A673 (cell line): ENCODE measurements around the gene ADRA2A. TPM values are rescaled to one million over a fixed set of nuclear protein-coding genes. Genes with fewer than 3 reads are reported as not detected.

Experiments
- BruUV-seq: library from RNA; stranded (reverse); fragments of 400-500 nt; replicated peaks from 2 replicates; lab custom pipeline; 2021; lab: Mats Ljungman, UMichigan
- CTCF ChIA-PET: fragments of 300-600 bp; sonication (Branson Sonifier 250); formaldehyde crosslinking; loops from one replicate; lab custom pipeline; 2022; ENCODE audit warnings: antibody characterized with exemption; lab: Charles Lee
- POLR2A ChIA-PET: fragments of 300-600 bp; sonication (Branson Sonifier 250); formaldehyde crosslinking; loops from one replicate; lab custom pipeline; 2022; ENCODE audit warnings: antibody characterized with exemption; ENCODE audit not compliant: low non-redundant PET; lab: Charles Lee
- DNase-seq: peaks from one replicate; pipeline ENCODE4 v3.0.0-alpha.2; 2015; ENCODE audit warnings: low spot score
- H3K27ac ChIP-seq: fragments of 200-600 bp; sonication (generic); 2 replicates; pipeline ENCODE4 v1.5.1; 2016; ENCODE audit warnings: mixed run types, low read depth, mild to moderate bottlenecking, mixed read lengths, antibody characterized with exemption, low read length; ENCODE audit not compliant: poor library complexity, severe bottlenecking
- H3K27me3 ChIP-seq: fragments of 200-600 bp; sonication (generic); replicated peaks from 2 replicates; pipeline ENCODE4 v1.6.1; 2017; ENCODE audit warnings: mixed run types, low read depth, mild to moderate bottlenecking, mixed read lengths, antibody characterized with exemption, low read length; ENCODE audit not compliant: insufficient read depth, poor library complexity
- H3K36me3 ChIP-seq: fragments of 200-600 bp; sonication (generic); 2 replicates; pipeline ENCODE4 v1.6.1; 2016; ENCODE audit warnings: mixed run types, mild to moderate bottlenecking, mixed read lengths, antibody characterized with exemption, low read length; ENCODE audit not compliant: insufficient read depth, poor library complexity, severe bottlenecking
- H3K4me1 ChIP-seq: fragments of 200-600 bp; sonication (generic); 2 replicates; pipeline ENCODE4 v1.6.1; 2017; ENCODE audit warnings: mixed run types, mild to moderate bottlenecking, mixed read lengths, antibody characterized with exemption, low read length; ENCODE audit not compliant: insufficient read depth, poor library complexity, severe bottlenecking
- H3K4me3 ChIP-seq: fragments of 200-600 bp; sonication (generic); 2 replicates; pipeline ENCODE4 v1.5.1; 2016; ENCODE audit warnings: low read depth, mixed run types, mild to moderate bottlenecking, mixed read lengths, low read length; ENCODE audit not compliant: poor library complexity, severe bottlenecking
- H3K9me3 ChIP-seq: fragments of 200-600 bp; sonication (generic); 2 replicates; pipeline ENCODE4 v1.6.1; 2016; ENCODE audit warnings: mixed run types, low read depth, mild to moderate bottlenecking, mixed read lengths, antibody characterized with exemption, low read length; ENCODE audit not compliant: poor library complexity, severe bottlenecking
- CTCF ChIP-seq: fragments of 300-800, 200-600 bp; sonication (generic); conservative IDR thresholded peaks from 2 replicates; pipeline ENCODE4 v1.5.1; 2017; ENCODE audit warnings: low read depth, mild to moderate bottlenecking, antibody characterized with exemption, low read length, moderate library complexity, mixed read lengths
- EZH2 ChIP-seq: fragments of 200-600 bp; sonication (generic); IDR thresholded peaks from 2 replicates; pipeline ENCODE4 v1.6.1; 2017; ENCODE audit warnings: borderline replicate concordance, low read depth, mild to moderate bottlenecking, mixed read lengths, antibody characterized with exemption, low read length; ENCODE audit not compliant: poor library complexity, severe bottlenecking
- intact Hi-C: fragments of 100-400 bp; cut with micrococcal nuclease; formaldehyde crosslinking; loops from one replicate; pipeline ENCODE4 v1.10.0; 2022; ENCODE audit not compliant: unreplicated experiment
- total RNA-seq: library from RNA; stranded (reverse); gene quantifications from 2 replicates; pipeline ENCODE4 v1.2.3, GENCODE V29; 2021

Gene ADRA2A
- total RNA-seq, 1 experiment from 2014 or later: not detected

DNA sequence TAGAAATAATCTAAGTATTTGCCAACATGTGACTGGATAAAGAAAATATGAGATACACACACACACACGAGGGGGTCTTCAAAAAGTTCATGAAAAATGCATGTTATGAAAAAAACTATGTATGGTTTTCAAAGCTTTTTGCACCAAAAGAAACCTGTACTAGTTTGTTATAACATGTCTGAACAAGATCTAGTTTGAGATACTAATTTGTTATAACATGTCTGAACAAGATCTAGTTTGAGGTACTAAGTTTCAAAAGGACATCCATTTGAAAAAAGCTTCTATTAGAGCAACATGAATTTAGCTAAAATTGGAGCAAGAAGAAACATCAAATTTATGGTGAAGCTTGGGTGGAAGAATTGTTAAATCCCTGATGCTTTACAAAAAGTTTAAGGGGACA lies 19.8 kb upstream of the ADRA2A start:
- no peak for DNase-seq
- peaks cover 5% of the 10 kb centered on the region for H3K27me3 ChIP-seq
- H3K4me1 ChIP-seq: no peaks in the 10 kb centered on the region
- H3K4me3 ChIP-seq: no peak overlapping the region
- no peaks in the 10 kb centered on the region for H3K9me3 ChIP-seq
- no TSS peak for BruUV-seq
- no peaks in the 10 kb centered on the region for H3K36me3 ChIP-seq
- no peak overlapping the region for H3K27ac ChIP-seq
- intact Hi-C loops: no loop called here
- CTCF ChIA-PET: no interaction called here
- POLR2A ChIA-PET: no interaction called here
- TF ChIP-seq CTCF (no peak), EZH2 (no peak)

- Histone ChIP-seq H3K36me3 (no peaks in the 10 kb centered on the region), H3K27ac (no peak overlapping the region), H3K27me3 (peaks cover 11% of the 10 kb centered on the region), H3K4me1 (no peaks in the 10 kb centered on the region), H3K4me3 (no peak overlapping the region), H3K9me3 (no peaks in the 10 kb centered on the region)
- BruUV-seq: no TSS peak
- POLR2A ChIA-PET: no interaction called here
- DNase-seq: no peak
- CTCF ChIA-PET: no interaction called here
- no peak for TF ChIP-seq EZH2
- no peak for TF ChIP-seq CTCF
- intact Hi-C loops: no loop called here
Observed at GRCh38 chr10:111063471-111063870, 13.4 kb upstream of the ADRA2A start.

GRCh38 chr10:111072232-111072631 lies 4.6 kb upstream of the ADRA2A start:
- POLR2A ChIA-PET: no interaction called here
- Histone ChIP-seq H3K4me1 (peaks cover 13% of the 10 kb centered on the region), H3K9me3 (no peaks in the 10 kb centered on the region), H3K4me3 (no peak overlapping the region), H3K27ac (no peak overlapping the region), H3K27me3 (peaks cover 59% of the 10 kb centered on the region), H3K36me3 (no peaks in the 10 kb centered on the region)
- BruUV-seq: no TSS peak
- CTCF ChIA-PET: no interaction called here
- TF ChIP-seq EZH2: no peak
- no peak for TF ChIP-seq CTCF
- no peak for DNase-seq
- intact Hi-C loops: loop anchor here (5.0 to 10.0 kb wide), 3 partner anchors 133 to 1043 kb away; no protein-coding TSS in a partner anchor
